Measurements from ENCODE around the gene EPB41L3.

EPB41L3 gene

GRCh38 chr18:5520464-5520863 is 23.3 kb downstream of the EPB41L3 start:
- Histone ChIP-seq H3K4me3 (no peak overlapping the region), H3K27ac (no peak overlapping the region)
- DNase-seq (ENCODE audit: low spot score) = no peak
- no peak for TF ChIP-seq CTCF (IDR thresholded peaks at IDR 0.05)

- Histone ChIP-seq H3K27ac (peak overlapping the region in 1 of 2 donors; percentile 56), H3K4me3 (peak overlapping the region; percentile 34)
- no peak for TF ChIP-seq CTCF (IDR thresholded peaks at IDR 0.05)
- no peak for DNase-seq (ENCODE audit: low spot score)
These were observed 24.1 kb downstream of the EPB41L3 start for GRCh38 chr18:5519448-5520298.

- peak overlapping the region; percentile 34 for H3K4me3 ChIP-seq
- TF ChIP-seq CTCF (IDR thresholded peaks at IDR 0.05) = no peak
- H3K27ac ChIP-seq = peak overlapping the region in 1 of 2 donors; percentile 56
- no peak for DNase-seq (ENCODE audit: low spot score)
These were observed 24.9 kb downstream of the EPB41L3 start for GRCh38 chr18:5518899-5519371.

- TF ChIP-seq CTCF (IDR thresholded peaks at IDR 0.05) = no peak
- H3K4me3 ChIP-seq = peak overlapping the region; percentile 34
- no peak overlapping the region for H3K27ac ChIP-seq
- DNase-seq (ENCODE audit: low spot score) = no peak
These were observed 25.5 kb downstream of the EPB41L3 start for GRCh38 chr18:5518179-5518770.

- Histone ChIP-seq H3K27ac (no peak overlapping the region), H3K4me3 (no peak overlapping the region)
- no peak for DNase-seq (ENCODE audit: low spot score)
- no peak for TF ChIP-seq CTCF (IDR thresholded peaks at IDR 0.05)
These were observed 27.0 kb downstream of the EPB41L3 start for GRCh38 chr18:5516841-5517240.

- TF ChIP-seq CTCF (IDR thresholded peaks at IDR 0.05) = no peak
- peak overlapping the region in 1 of 2 donors; percentile 64 for H3K27ac ChIP-seq
- H3K4me3 ChIP-seq = no peak overlapping the region
- no peak for DNase-seq (ENCODE audit: low spot score)
These were observed 28.6 kb downstream of the EPB41L3 start for GRCh38 chr18:5515011-5515784.
